ENCODE results near the gene ZNF358. TPM values are rescaled to one million over a fixed set of nuclear protein-coding genes. Genes with fewer than 3 reads are reported as not detected.

ZNF358 gene
- total and polyA plus RNA-seq, 2 of the 13 experiments (the other 11 are each of a cell fraction or from before 2014, with no cell fraction given): 9.1 to 37.0 TPM

DNA sequence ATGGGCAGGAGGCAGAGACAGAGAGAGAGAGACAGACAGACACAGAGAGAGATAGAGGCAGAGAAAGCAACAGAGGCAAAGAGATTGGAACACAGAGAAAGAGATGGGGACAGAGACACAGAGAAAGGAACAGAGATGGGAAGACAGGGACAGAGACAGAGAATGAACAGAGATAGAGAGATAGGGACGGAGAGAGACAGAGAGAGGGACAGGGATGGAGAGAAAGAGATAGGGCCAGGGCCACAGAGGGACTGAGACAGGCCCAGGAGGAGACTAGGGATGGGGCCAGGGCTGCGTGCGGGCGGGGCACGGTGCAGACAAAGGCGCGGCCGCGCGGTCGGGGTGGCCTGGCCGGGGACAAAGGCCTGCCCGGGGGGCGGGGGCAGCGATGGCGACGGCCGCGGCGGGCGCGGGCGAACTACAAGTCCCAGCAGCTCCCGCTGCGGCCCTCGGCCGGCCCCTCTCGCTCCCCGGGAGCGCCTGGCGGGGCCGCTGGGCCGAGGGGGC is at the start of gene ZNF358 (continued):
- no peak for TF ChIP-seq NR2C2 (CRISPR knock-in tag; IDR thresholded peaks at IDR 0.05; ENCODE audit: borderline replicate concordance)
- TF ChIP-seq BRD4 (CRISPR knock-in tag; IDR thresholded peaks at IDR 0.05): no peak
- TF ChIP-seq ZNF782 (CRISPR knock-in tag; IDR thresholded peaks at IDR 0.05; ENCODE audit: borderline replicate concordance): no peak
- no peak for TF ChIP-seq FOXK1 (CRISPR knock-in tag; IDR thresholded peaks at IDR 0.05; ENCODE audit: borderline replicate concordance, low read depth)
- TF ChIP-seq ZFYVE20 (CRISPR knock-in tag; IDR thresholded peaks at IDR 0.05; ENCODE audit: borderline replicate concordance, low read depth): no peak
- TF ChIP-seq, protein P1, sequence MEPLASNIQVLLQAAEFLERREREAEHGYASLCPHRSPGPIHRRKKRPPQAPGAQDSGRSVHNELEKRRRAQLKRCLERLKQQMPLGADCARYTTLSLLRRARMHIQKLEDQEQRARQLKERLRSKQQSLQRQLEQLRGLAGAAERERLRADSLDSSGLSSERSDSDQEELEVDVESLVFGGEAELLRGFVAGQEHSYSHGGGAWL (CRISPR knock-in tag; IDR thresholded peaks at IDR 0.05): no peak
- no peak for TF ChIP-seq ZNF260 (CRISPR knock-in tag; IDR thresholded peaks at IDR 0.05; ENCODE audit: borderline replicate concordance, low read depth)
- no peak for TF ChIP-seq ZNF883 (CRISPR knock-in tag; IDR thresholded peaks at IDR 0.05; ENCODE audit: not compliant biosample characterization)
- no peak for TF ChIP-seq ZIK1 (CRISPR knock-in tag; IDR thresholded peaks at IDR 0.05; ENCODE audit: borderline replicate concordance, low read depth)
- no peak for TF ChIP-seq ZNF101 (CRISPR knock-in tag; IDR thresholded peaks at IDR 0.05; ENCODE audit: borderline replicate concordance, low read depth)
- TF ChIP-seq, protein P2, sequence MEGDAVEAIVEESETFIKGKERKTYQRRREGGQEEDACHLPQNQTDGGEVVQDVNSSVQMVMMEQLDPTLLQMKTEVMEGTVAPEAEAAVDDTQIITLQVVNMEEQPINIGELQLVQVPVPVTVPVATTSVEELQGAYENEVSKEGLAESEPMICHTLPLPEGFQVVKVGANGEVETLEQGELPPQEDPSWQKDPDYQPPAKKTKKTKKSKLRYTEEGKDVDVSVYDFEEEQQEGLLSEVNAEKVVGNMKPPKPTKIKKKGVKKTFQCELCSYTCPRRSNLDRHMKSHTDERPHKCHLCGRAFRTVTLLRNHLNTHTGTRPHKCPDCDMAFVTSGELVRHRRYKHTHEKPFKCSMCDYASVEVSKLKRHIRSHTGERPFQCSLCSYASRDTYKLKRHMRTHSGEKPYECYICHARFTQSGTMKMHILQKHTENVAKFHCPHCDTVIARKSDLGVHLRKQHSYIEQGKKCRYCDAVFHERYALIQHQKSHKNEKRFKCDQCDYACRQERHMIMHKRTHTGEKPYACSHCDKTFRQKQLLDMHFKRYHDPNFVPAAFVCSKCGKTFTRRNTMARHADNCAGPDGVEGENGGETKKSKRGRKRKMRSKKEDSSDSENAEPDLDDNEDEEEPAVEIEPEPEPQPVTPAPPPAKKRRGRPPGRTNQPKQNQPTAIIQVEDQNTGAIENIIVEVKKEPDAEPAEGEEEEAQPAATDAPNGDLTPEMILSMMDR (CRISPR knock-in tag; IDR thresholded peaks at IDR 0.05): no peak
- TF ChIP-seq, protein P3, sequence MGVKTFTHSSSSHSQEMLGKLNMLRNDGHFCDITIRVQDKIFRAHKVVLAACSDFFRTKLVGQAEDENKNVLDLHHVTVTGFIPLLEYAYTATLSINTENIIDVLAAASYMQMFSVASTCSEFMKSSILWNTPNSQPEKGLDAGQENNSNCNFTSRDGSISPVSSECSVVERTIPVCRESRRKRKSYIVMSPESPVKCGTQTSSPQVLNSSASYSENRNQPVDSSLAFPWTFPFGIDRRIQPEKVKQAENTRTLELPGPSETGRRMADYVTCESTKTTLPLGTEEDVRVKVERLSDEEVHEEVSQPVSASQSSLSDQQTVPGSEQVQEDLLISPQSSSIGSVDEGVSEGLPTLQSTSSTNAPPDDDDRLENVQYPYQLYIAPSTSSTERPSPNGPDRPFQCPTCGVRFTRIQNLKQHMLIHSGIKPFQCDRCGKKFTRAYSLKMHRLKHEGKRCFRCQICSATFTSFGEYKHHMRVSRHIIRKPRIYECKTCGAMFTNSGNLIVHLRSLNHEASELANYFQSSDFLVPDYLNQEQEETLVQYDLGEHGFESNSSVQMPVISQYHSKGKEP (CRISPR knock-in tag; IDR thresholded peaks at IDR 0.05): no peak
- TF ChIP-seq NFE2L2 (IDR thresholded peaks at IDR 0.05; ENCODE audit: low read length): no peak
- no peak for TF ChIP-seq ZNF839 (CRISPR knock-in tag; IDR thresholded peaks at IDR 0.05; ENCODE audit: borderline replicate concordance)
- TF ChIP-seq, protein P4, sequence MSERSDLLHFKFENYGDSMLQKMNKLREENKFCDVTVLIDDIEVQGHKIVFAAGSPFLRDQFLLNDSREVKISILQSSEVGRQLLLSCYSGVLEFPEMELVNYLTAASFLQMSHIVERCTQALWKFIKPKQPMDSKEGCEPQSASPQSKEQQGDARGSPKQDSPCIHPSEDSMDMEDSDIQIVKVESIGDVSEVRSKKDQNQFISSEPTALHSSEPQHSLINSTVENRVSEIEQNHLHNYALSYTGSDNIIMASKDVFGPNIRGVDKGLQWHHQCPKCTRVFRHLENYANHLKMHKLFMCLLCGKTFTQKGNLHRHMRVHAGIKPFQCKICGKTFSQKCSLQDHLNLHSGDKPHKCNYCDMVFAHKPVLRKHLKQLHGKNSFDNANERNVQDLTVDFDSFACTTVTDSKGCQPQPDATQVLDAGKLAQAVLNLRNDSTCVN (CRISPR knock-in tag; IDR thresholded peaks at IDR 0.05; ENCODE audit: borderline replicate concordance): no peak
- TF ChIP-seq ATF7 (IDR thresholded peaks at IDR 0.05): no peak
- TF ChIP-seq ATF7 (CRISPR knock-in tag; IDR thresholded peaks at IDR 0.05): no peak
- TF ChIP-seq ZNF232 (CRISPR knock-in tag; IDR thresholded peaks at IDR 0.05; ENCODE audit: borderline replicate concordance): no peak

Data from HepG2 (cell line).